ENCODE measurements around the gene LTN1.
A peak's percentile ranks its signal among the peaks of the same experiment; 100 is the strongest.

DNA sequence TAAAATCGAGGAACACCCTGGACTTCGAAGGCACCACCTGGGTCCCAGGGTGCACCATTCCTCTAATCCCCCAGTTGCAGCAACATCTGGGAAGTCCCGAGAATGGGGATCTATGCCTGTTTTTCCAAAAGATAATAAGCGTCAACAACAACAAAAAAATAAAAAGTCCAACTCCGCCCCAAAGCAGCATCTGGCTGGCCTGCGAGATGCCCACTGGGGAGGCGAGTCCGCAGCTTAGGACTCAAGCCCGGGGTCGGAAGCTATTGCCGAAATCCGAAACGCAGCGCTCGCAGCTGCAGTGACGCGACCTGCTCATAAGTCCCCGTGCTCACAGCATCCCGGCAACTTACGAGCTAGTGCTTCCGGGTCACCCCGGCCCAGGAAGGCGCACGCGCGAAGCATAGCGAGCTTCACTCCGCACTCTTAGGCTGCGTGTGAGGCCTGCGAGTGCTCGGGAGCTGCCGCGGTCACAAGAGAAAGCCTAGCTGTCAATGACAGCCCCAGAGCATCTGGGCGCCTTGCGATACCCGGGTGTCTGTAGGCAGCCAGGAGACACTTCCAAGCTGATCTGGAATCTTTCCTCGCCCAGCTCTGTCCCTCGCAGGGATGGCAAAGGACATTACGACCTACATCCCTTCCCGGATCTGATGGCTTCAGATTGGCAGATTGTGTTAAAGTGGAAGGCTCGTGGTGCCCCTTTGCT lies 9.9 kb upstream of the LTN1 start:
- TF ChIP-seq POLR2A (IDR thresholded peaks at IDR 0.05; ENCODE audit: low read depth, low read length), result peak; percentile 99
- peak; percentile 98 for TF ChIP-seq TAF1 (IDR thresholded peaks at IDR 0.05; ENCODE audit: low read depth, low read length)
- TF ChIP-seq POLR2AphosphoS5 (IDR thresholded peaks at IDR 0.05; ENCODE audit: low read depth, low read length), result peak; percentile 99
- no peak for TF ChIP-seq SPI1 (IDR thresholded peaks at IDR 0.05; ENCODE audit: low read depth, low read length)
- TF ChIP-seq POU2F2 (IDR thresholded peaks at IDR 0.05; ENCODE audit: low read depth, low read length), result peak; percentile 87

Measured in GM12891 (cell line).